Lung (tissue), 12 donors: ENCODE data around the gene EXOC2. TPM values are rescaled to one million over a fixed set of nuclear protein-coding genes. Genes with fewer than 3 reads are reported as not detected.

Experiments
- ATAC-seq: fragments of 200-7000 bp; cut with Tn5 transposase; one replicate; pipeline ENCODE4 v1.9.1; 2020; ENCODE audit warnings: moderate number of reproducible peaks; ENCODE audit not compliant: insufficient read depth, low FRiP score
- DNase-seq, 3 donors: peaks; one replicate each; pipeline ENCODE4 v3.0.0-alpha.2; 2013 to 2017
- H3K27ac ChIP-seq, 2 donors: one replicate each; pipeline ENCODE4 v1.5.1; 2013; ENCODE audit warnings: mild to moderate bottlenecking in 2 of 2, moderate library complexity in 2 of 2, control low read depth in 1 of 2, inconsistent platforms in 1 of 2, low read depth in 1 of 2, low read length in 1 of 2
- H3K27me3 ChIP-seq, 3 donors: one replicate each; pipeline ENCODE4 v1.5.1; 2013; ENCODE audit warnings: low read length in 2 of 3; ENCODE audit not compliant: control insufficient read depth in 3 of 3, insufficient read depth in 3 of 3
- H3K36me3 ChIP-seq, 4 donors: one replicate each; pipeline ENCODE4 v1.5.1; 2013; ENCODE audit warnings: low read length in 4 of 4, mild to moderate bottlenecking in 1 of 4, moderate library complexity in 1 of 4; ENCODE audit not compliant: control insufficient read depth in 4 of 4, insufficient read depth in 4 of 4
- H3K4me1 ChIP-seq, 5 donors: one replicate each; pipeline ENCODE4 v1.5.1; 2013; ENCODE audit warnings: low read length in 5 of 5, mild to moderate bottlenecking in 2 of 5, moderate library complexity in 1 of 5; ENCODE audit not compliant: control insufficient read depth in 5 of 5, insufficient read depth in 5 of 5
- H3K4me3 ChIP-seq: one replicate; pipeline ENCODE4 v1.5.1; 2013; ENCODE audit warnings: mild to moderate bottlenecking, control low read depth, moderate library complexity
- H3K9ac ChIP-seq, 2 donors: one replicate each; pipeline ENCODE4 v1.5.1; 2013; ENCODE audit warnings: low read length in 2 of 2, control low read depth in 1 of 2; ENCODE audit not compliant: insufficient read depth in 1 of 2
- H3K9me3 ChIP-seq, 4 donors: one replicate each; pipeline ENCODE4 v1.5.1; 2013; ENCODE audit warnings: low read length in 3 of 4, mild to moderate bottlenecking in 1 of 4, moderate library complexity in 1 of 4; ENCODE audit not compliant: control insufficient read depth in 4 of 4, insufficient read depth in 3 of 4
- WGBS, 2 donors: extraction: QIAGEN DNeasy Blood & Tissue Kit; methylation state at CpG; one replicate each; pipeline ENCODE4 v1.1.7; 2013; 5-methylcytosine and 5-hydroxymethylcytosine counted together
- polyA plus RNA-seq, 2 donors: library from polyadenylated mRNA; stranded (reverse); fragments of 200-250 nt; gene quantifications; one replicate each; pipeline ENCODE4 v1.2.1, GENCODE V29; 2013
- total RNA-seq, 2 donors: library from RNA; depleted of rRNA in 1 of 2; stranded (reverse); fragments of >200 nt in 1 of 2; gene quantifications; one replicate each; pipeline ENCODE4 v1.2.1, GENCODE V29; 2014 to 2021
- TF ChIP-seq, protein P1 (sequence below): IDR thresholded peaks from 2 replicates; pipeline ENCODE4 v1.5.1; 2012; ENCODE audit warnings: mild to moderate bottlenecking; ENCODE audit errors: control extremely low read depth, extremely low read depth
- donor health status: control.
- donor health status: control.
- donor health status: Bipolar disorder and iron deficiency.
- donor health status: healthy.
- donor health status: DM: yes; HTN: yes; CAD: no.

EXOC2 gene
- total and polyA plus RNA-seq, 4 donors = 6.3 to 33.0 (median 12.8) TPM

- DNase-seq = no peak
- Histone ChIP-seq H3K4me1 (no peaks in the 10 kb centered on the region), H3K4me3 (no peak overlapping the region), H3K27ac (no peak overlapping the region), H3K9ac (no peak overlapping the region), H3K36me3 (peaks cover 0 to 25% (median 12%) of the 10 kb centered on the region in 4 donors), H3K9me3 (peaks cover 0 to 6% (median 2%) of the 10 kb centered on the region in 4 donors), H3K27me3 (no peaks in the 10 kb centered on the region)
- TF ChIP-seq, protein P1, sequence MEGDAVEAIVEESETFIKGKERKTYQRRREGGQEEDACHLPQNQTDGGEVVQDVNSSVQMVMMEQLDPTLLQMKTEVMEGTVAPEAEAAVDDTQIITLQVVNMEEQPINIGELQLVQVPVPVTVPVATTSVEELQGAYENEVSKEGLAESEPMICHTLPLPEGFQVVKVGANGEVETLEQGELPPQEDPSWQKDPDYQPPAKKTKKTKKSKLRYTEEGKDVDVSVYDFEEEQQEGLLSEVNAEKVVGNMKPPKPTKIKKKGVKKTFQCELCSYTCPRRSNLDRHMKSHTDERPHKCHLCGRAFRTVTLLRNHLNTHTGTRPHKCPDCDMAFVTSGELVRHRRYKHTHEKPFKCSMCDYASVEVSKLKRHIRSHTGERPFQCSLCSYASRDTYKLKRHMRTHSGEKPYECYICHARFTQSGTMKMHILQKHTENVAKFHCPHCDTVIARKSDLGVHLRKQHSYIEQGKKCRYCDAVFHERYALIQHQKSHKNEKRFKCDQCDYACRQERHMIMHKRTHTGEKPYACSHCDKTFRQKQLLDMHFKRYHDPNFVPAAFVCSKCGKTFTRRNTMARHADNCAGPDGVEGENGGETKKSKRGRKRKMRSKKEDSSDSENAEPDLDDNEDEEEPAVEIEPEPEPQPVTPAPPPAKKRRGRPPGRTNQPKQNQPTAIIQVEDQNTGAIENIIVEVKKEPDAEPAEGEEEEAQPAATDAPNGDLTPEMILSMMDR = no peak
- no peak for ATAC-seq
- 96% methylated on average over 31 of the region's 31 CpGs for WGBS, 2 donors
These were observed 172.1 kb downstream of the EXOC2 start for GRCh38 chr6:520820-521219.

DNA sequence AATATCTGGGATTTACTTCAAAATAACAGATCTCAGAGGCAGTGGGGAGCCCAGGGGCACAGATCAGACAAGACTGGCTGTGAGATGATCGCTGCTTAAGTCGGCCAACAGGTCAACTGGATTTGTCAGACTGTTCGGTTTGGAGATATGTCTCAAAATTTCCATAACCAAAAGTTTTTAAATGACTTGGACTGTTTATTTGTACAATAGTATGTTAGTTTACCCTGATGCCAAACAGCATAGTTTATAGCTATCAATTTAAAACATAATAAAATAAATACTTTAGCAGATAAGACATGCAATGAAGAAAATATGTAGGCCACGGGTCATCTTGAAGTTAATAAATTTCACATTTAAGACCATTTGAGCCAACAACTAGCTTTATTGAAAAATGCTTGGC, 174.7 kb downstream of the EXOC2 start:
- Histone ChIP-seq H3K27me3 (no peaks in the 10 kb centered on the region), H3K27ac (no peak overlapping the region), H3K4me3 (no peak overlapping the region), H3K4me1 (peaks cover 0 to 2% (median 0%) of the 10 kb centered on the region in 5 donors), H3K36me3 (peaks cover 0 to 25% (median 11%) of the 10 kb centered on the region in 4 donors), H3K9ac (no peak overlapping the region), H3K9me3 (peaks cover 0 to 6% (median 2%) of the 10 kb centered on the region in 4 donors)
- TF ChIP-seq, protein P1 = no peak
- peak; percentile 23 to 71 (median 54) for DNase-seq
- ATAC-seq = no peak
- WGBS, 2 donors = 79% methylated on average over 4 of the region's 4 CpGs

- no peak for ATAC-seq
- WGBS, 2 donors = 98 to 99% methylated on average over 11 of the region's 11 CpGs
- peaks cover 0 to 14% (median 6%) of the 10 kb centered on the region in 4 donors for H3K36me3 ChIP-seq
- DNase-seq = no peak
- no peak overlapping the region for H3K27ac ChIP-seq
- TF ChIP-seq, protein P1 = no peak
- H3K27me3 ChIP-seq = no peaks in the 10 kb centered on the region
- H3K4me1 ChIP-seq = peaks cover 0 to 2% (median 0%) of the 10 kb centered on the region in 5 donors
- peaks cover 0 to 6% (median 2%) of the 10 kb centered on the region in 4 donors for H3K9me3 ChIP-seq
- no peak overlapping the region for H3K9ac ChIP-seq
- no peak overlapping the region for H3K4me3 ChIP-seq
These were observed 176.7 kb downstream of the EXOC2 start for GRCh38 chr6:516213-516612.

DNA sequence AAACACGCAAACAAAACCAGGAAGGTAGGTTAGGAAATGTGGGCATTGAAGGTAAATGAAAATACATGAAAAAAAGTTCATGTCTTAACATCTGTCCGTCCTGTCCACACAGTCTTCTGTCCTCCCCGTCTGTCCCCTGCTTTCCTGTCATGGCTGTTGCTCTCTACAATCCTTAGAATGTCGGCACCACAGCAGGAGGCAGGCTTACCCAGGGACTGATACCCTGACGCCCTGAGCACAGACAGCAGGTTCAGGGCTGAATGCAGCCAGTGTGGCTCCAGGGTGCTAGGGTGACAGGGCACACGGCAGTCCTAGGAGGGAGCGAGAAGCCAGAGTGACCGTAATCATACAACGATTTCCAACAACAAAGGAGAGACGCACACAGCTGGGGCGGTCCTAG, 177.7 kb downstream of the EXOC2 start:
- 93 to 96% methylated on average over 11 of the region's 11 CpGs for WGBS, 2 donors
- Histone ChIP-seq H3K9me3 (peaks cover 0 to 6% (median 2%) of the 10 kb centered on the region in 4 donors), H3K4me3 (no peak overlapping the region), H3K27me3 (no peaks in the 10 kb centered on the region), H3K4me1 (peaks cover 0 to 2% (median 0%) of the 10 kb centered on the region in 5 donors), H3K27ac (no peak overlapping the region), H3K36me3 (peaks cover 0 to 9% (median 3%) of the 10 kb centered on the region in 4 donors), H3K9ac (no peak overlapping the region)
- TF ChIP-seq, protein P1 = no peak
- ATAC-seq (no peak), DNase-seq (no peak)
